HepG2 (cell line): ENCODE results near the gene BUD23. TPM values are rescaled to one million over a fixed set of nuclear protein-coding genes. Genes with fewer than 3 reads are reported as not detected.
A peak's percentile ranks its signal among the peaks of the same experiment; 100 is the strongest.

ENCODE experiments used
- ATAC-seq: fragments of 200-7000 bp; cut with Tn5 transposase; 3 replicates; pipeline ENCODE4 v1.9.1; 2020; ENCODE audit warnings: mild to moderate bottlenecking, moderate library complexity
- BruUV-seq: library from RNA; stranded (reverse); fragments of 400-500 nt; replicated peaks from 2 replicates; lab custom pipeline; 2021; lab: Mats Ljungman, UMichigan
- CTCF ChIA-PET: fragments of 300-600 bp; formaldehyde crosslinking; extraction: SDS; loops from one replicate; lab custom pipeline; 2021; ENCODE audit warnings: low total read pairs, inconsistent platforms, low intra/inter-chr PET ratio; lab: Yijun Ruan, JAX
- POLR2A ChIA-PET: fragments of 350-600 bp; sonication (Branson Sonifier 250); formaldehyde crosslinking; loops from one replicate; lab custom pipeline; 2020; ENCODE audit warnings: antibody characterized with exemption, inconsistent platforms; lab: Yijun Ruan, JAX
- DNase-seq: peaks from one replicate; pipeline ENCODE4 v3.0.0-alpha.2; 2015; ENCODE audit warnings: low spot score
- FAIRE-seq: peaks from 3 replicates; lab custom pipeline; 2011; peaks lifted over from hg19 to GRCh38; lab: Jason Lieb, UNC
- H2AFZ ChIP-seq: one replicate; pipeline ENCODE4 v1.6.1; 2011; ENCODE audit warnings: low read length, inconsistent platforms
- H3K27ac ChIP-seq: fragments of 300-600 bp; 3 replicates; pipeline ENCODE4 v1.8.0; 2011; ENCODE audit warnings: mixed run types, mild to moderate bottlenecking, mixed read lengths, low read length, inconsistent platforms; ENCODE audit not compliant: insufficient read depth; ENCODE audit errors: extremely low read length
- H3K27me3 ChIP-seq, 2 experiments: fragments of 200-600 bp in 1 of 2; 2 replicates in 1 of 2; 3 replicates in 1 of 2; pipeline versions ENCODE4 v1.6.0 to v1.8.0; 2011; ENCODE audit warnings: low read length in 2 of 2, mild to moderate bottlenecking in 2 of 2, moderate library complexity in 2 of 2, inconsistent platforms in 1 of 2; ENCODE audit not compliant: insufficient read depth in 2 of 2, control insufficient read depth in 1 of 2
- H3K36me3 ChIP-seq, 2 experiments: fragments of 200-600 bp in 1 of 2; replicated peaks in 1 of 2; 2 replicates in 1 of 2; 3 replicates in 1 of 2; pipeline versions ENCODE4 v1.5.1 to v1.8.0; 2011; ENCODE audit warnings: low read length in 2 of 2, inconsistent platforms in 1 of 2; ENCODE audit not compliant: insufficient read depth in 2 of 2, control insufficient read depth in 1 of 2
- H3K4me1 ChIP-seq: 2 replicates; pipeline ENCODE4 v1.5.1; 2012; ENCODE audit warnings: low read length, inconsistent platforms; ENCODE audit not compliant: insufficient read depth
- H3K4me2 ChIP-seq: 2 replicates; pipeline ENCODE4 v1.6.0; 2011; ENCODE audit warnings: low read depth, low read length, inconsistent platforms
- H3K4me3 ChIP-seq, 3 experiments: fragments of 200-600 bp in 1 of 3; sonication (generic), shearing (Covaris generic) in 1 of 3; replicated peaks in 1 of 3; 2 replicates each; pipeline ENCODE4 v1.5.1; 2011 to 2016; ENCODE audit warnings: low read length in 3 of 3, inconsistent platforms in 2 of 3, low read depth in 2 of 3, mild to moderate bottlenecking in 2 of 3, control low read depth in 1 of 3, mixed read lengths in 1 of 3; ENCODE audit not compliant: insufficient read depth in 1 of 3
- H3K79me2 ChIP-seq: one replicate; pipeline ENCODE4 v1.6.1; 2011; ENCODE audit warnings: low read length, inconsistent platforms; ENCODE audit not compliant: insufficient read depth
- H3K9ac ChIP-seq: 2 replicates; pipeline ENCODE4 v1.6.0; 2011; ENCODE audit warnings: mild to moderate bottlenecking, low read depth, low read length, inconsistent platforms; ENCODE audit not compliant: insufficient read depth
- H3K9me3 ChIP-seq: 2 replicates; pipeline ENCODE4 v1.5.1; 2012; ENCODE audit warnings: mild to moderate bottlenecking, low read length
- H4K20me1 ChIP-seq: 2 replicates; pipeline ENCODE4 v1.6.0; 2011; ENCODE audit warnings: inconsistent platforms, mild to moderate bottlenecking, low read length, moderate library complexity; ENCODE audit not compliant: insufficient read depth
- ARID4A ChIP-seq: sonication (generic); formaldehyde crosslinking; IDR thresholded peaks from 2 replicates; pipeline ENCODE4 v1.5.0; 2020; ENCODE audit warnings: mild to moderate bottlenecking, missing genetic modification reagents, borderline replicate concordance
- BCLAF1 ChIP-seq: fragments of 450-650 bp; IDR thresholded peaks from 2 replicates; pipeline ENCODE4 v1.6.1; 2017; ENCODE audit warnings: mild to moderate bottlenecking
- DMAP1 ChIP-seq: IDR thresholded peaks from 2 replicates; pipeline ENCODE4 v1.6.1; 2016
- HNF4G ChIP-seq, 2 experiments: sonication (generic) in 1 of 2; formaldehyde crosslinking in 1 of 2; IDR thresholded peaks; 2 replicates each; pipeline versions ENCODE4 v1.4.0 to v1.6.1; 2011 to 2020; ENCODE audit warnings: borderline replicate concordance in 2 of 2, low read depth in 2 of 2, mild to moderate bottlenecking in 2 of 2, low read length in 1 of 2, missing genetic modification reagents in 1 of 2, moderate library complexity in 1 of 2
- NR2F1 ChIP-seq, 2 experiments: fragments of 450-650 bp in 1 of 2; formaldehyde crosslinking in 1 of 2; IDR thresholded peaks; 2 replicates each; pipeline versions ENCODE4 v1.5.0 to v1.6.1; 2016 to 2020; ENCODE audit warnings: mild to moderate bottlenecking in 1 of 2, missing compliant biosample characterization in 1 of 2, missing genetic modification reagents in 1 of 2, moderate library complexity in 1 of 2
- XRCC5 ChIP-seq: fragments of 200-400 bp; formaldehyde crosslinking; optimal IDR thresholded peaks from 2 replicates; pipeline ENCODE3; 2017; ENCODE audit warnings: mild to moderate bottlenecking, low read length
- ZNF503 ChIP-seq: sonication (generic); formaldehyde crosslinking; IDR thresholded peaks from 2 replicates; pipeline ENCODE4 v1.4.0; 2020; ENCODE audit warnings: missing genetic modification reagents
- ZNF563 ChIP-seq: sonication (generic); formaldehyde crosslinking; IDR thresholded peaks from 2 replicates; pipeline ENCODE4 v1.8.0; 2022; ENCODE audit warnings: mild to moderate bottlenecking, moderate library complexity, missing genetic modification reagents
- WGBS: methylation state at CpG from one replicate; pipeline ENCODE4 v1.1.6; 2017; ENCODE audit warnings: low lambda C conversion rate; 5-methylcytosine and 5-hydroxymethylcytosine counted together
- in situ Hi-C: cut with HindIII; loops from 2 replicates; pipeline ENCODE4 v1.10.0; 2017; ENCODE audit warnings: low pct_unique_long_range_greater_than_20kb; ENCODE audit not compliant: extremely low pct_ligation_motif_present
- intact Hi-C: fragments of 100-400 bp; cut with micrococcal nuclease; formaldehyde crosslinking; loops from one replicate; pipeline ENCODE4 v1.10.0; 2022; ENCODE audit not compliant: unreplicated experiment
- polyA plus RNA-seq, 8 experiments: library from polyadenylated mRNA; depleted of rRNA in 3 of 8; stranded (reverse) in 7 of 8; unstranded in 1 of 8; fragments of >200 nt; fragmentation: Illumina TruSeq in 4 of 8; extraction: Trizol in 4 of 8; gene quantifications; 2 replicates each; pipeline versions ENCODE4 v1.2.1 to v1.2.3, GENCODE V29; 2011 to 2016; ENCODE audit warnings: low read depth in 4 of 8, missing spikeins in 1 of 8, mixed read lengths in 1 of 8; ENCODE audit not compliant: insufficient read depth in 1 of 8
- total RNA-seq, 5 experiments: library from RNA; depleted of rRNA; stranded (reverse); fragments of >200 nt; fragmentation: Illumina TruSeq; extraction: Trizol; gene quantifications; 2 replicates each; pipeline ENCODE4 v1.2.3, GENCODE V29; 2016; ENCODE audit warnings: low read depth in 1 of 5

BUD23 gene
- total and polyA plus RNA-seq, 2 of the 13 experiments (the other 11 are each of a cell fraction or from before 2014, with no cell fraction given): 47.5 to 54.5 TPM

GRCh38 chr7:73667344-73668102, 15.9 kb upstream of the BUD23 start, which contains the start of gene VPS37D:
TSS of gene VPS37D (plus strand) at chr7:73667831. CDS start at chr7:73667959, 128 bp downstream.
- peak within 1 kb of the TSS; percentile 96 for H3K4me2 ChIP-seq
- H3K27me3 ChIP-seq: no peaks in the 10 kb centered on the region; a peak in 1 of 5 replicates
- DNase-seq: peak; percentile 67
- FAIRE-seq: no peak
- H4K20me1 ChIP-seq: no peaks in the 10 kb centered on the region
- no peaks in the 10 kb centered on the region for H3K9me3 ChIP-seq
- peaks cover 0 to 2% of the 10 kb centered on the region in 2 experiments; a peak in 1 of 5 replicates for H3K36me3 ChIP-seq
- no peak within 1 kb of the TSS for H2AFZ ChIP-seq
- POLR2A ChIA-PET: interaction anchor here (0.8 to 3.4 kb wide), 5 partner anchors 43 to 60 kb away, joined by 3 to 67 read pairs (median 6); partner anchors contain the start of gene MLXIPL
- 50% methylated on average over 11 of the region's 79 CpGs for WGBS
- intact Hi-C loops (loop anchor here (2.0 to 5.0 kb wide), 2 partner anchors 15 to 50 kb away; partner anchors contain the start of genes BUD23, DNAJC30 and STX1A), in situ Hi-C loops (loop anchor here (5.0 kb wide), 1 partner anchor 55 kb away; no protein-coding TSS in a partner anchor)
- H3K4me3 ChIP-seq: peak within 1 kb of the TSS; percentile 68 to 84 (median 77)
- H3K79me2 ChIP-seq: no peaks in the 10 kb centered on the region
- H3K4me1 ChIP-seq: peaks cover 48% of the 10 kb centered on the region
- peak; percentile 71 for ATAC-seq
- peak within 1 kb of the TSS; percentile 94 for H3K27ac ChIP-seq
- BruUV-seq: no TSS peak
- peak within 1 kb of the TSS; percentile 77 for H3K9ac ChIP-seq
- CTCF ChIA-PET: interaction anchor here (0.7 to 2.0 kb wide), 3 partner anchors 20 to 60 kb away, joined by 3 to 12 read pairs (median 3); no protein-coding TSS in a partner anchor
- TF ChIP-seq XRCC5 (peak; percentile 78), ARID4A (peak; percentile 44; the same call in 1 of the 2 replicates), BCLAF1 (no peak), ZNF503 (CRISPR knock-in tag) (no peak), DMAP1 (0 out of 2 replicates have a peak, but pooled peaks have one; percentile 38), HNF4G (IDR thresholded peaks at IDR 0.05; ENCODE audit: borderline replicate concordance, low read depth, low read length) (peak; percentile 62; the same call in 1 of the 2 replicates), HNF4G (CRISPR knock-in tag; IDR thresholded peaks at IDR 0.05; ENCODE audit: borderline replicate concordance, low read depth) (no peak), ZNF563 (CRISPR knock-in tag) (peak; percentile 56; the same call in 1 of the 2 replicates), NR2F1 (CRISPR knock-in tag; IDR thresholded peaks at IDR 0.05) (no peak)
